ENCODE data around the gene SYT14.
"Not testable (repeated sequence)": the region's sequence is repeated elsewhere in the genome, so short reads cannot be mapped to it uniquely, and the experiment has no call there.

The SYT14 gene

DNA sequence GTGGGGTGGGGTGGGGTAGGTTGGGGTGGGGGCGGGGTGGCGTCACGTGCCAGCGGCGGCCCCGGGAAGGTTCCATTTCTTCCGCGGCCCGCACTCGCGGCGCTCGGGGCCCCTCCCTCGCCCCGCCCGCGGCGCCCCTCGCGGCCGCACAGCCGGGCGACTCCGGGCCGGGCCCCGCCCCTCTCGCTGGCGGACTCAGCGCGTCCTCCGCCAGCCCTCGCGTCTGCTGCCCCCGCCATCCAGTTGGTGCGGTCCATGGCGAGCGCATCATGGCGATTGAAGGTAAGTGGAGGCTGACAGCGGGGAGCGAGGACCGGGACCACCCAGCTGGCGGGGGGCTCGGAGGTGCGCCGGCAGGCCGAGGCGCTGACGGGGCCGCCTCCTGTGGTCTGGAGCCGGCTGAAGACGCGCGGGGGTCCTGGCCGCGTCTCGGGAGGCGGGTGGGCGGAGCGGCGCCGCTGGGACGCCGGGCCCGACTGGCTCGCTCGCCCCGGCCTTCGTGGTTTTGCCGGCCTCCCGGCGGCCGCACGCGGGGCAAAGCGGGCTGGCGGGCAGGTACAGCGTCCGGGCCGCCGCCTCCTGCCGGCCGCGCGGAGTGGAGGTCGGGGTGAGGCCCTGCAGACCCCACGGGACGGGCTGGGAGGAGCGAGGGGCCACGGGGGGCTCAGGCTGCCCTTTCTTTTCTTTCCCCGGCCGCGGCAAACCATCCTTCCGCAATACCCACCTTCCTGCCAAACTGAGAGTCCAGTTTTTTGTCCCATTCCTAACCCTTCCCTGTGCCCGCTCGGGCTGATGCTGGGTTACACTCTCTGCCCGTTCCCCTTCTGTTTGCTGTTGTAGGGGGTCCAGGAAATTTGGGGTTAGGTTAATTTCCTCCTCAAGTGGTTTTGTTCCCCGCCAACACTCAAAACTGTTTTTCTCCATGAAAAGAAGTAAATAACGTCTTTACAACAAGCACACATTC lies at the start of gene SYT14:
TSS of gene SYT14 (plus strand) at position 222 of the 964 bp plus-strand sequence. CDS start at position 270, 48 bp downstream.
- DNase-seq (ENCODE audit: extremely low read depth in 1 of 2, low read depth in 1 of 2): no peak

DNA sequence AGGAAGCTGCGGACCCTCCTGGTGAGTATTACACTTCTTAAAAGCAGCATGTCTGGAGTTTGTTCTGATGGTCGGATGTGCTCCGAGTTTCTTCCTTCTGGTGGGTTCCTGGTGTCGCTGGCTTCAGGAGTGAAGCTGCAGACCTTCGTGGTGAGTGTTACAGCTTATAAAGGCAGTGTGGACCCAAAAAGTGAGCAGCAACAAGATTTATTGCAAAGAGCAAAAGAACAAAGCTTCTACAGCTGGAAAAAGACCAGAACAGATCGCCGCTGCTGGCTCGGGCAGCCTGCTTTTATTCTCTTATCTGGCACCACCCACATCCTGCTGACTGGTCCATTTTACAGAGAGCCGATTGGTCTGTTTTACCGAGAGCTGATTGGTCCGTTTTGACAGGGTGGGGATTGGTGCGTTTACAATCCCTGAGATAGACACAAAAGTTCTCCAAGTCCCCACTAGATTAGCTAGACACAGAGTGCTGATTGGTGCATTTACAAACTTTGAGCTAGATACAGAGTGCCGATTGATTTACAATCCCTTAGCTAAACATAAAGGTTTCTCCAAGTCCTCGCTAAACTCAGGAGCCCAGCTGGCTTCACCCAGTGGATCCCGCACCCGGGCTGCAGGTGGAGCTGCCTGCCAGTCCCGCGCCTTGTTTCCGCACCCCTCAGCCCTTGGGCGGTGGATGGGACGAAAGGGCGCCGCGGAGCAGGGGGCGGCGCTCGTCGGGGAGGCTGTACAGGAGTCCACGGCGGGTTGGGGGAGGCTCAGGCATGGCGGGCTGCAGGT lies 49.5 kb upstream of the SYT14 start:
- not testable (repeated sequence) for DNase-seq (ENCODE audit: extremely low read depth in 1 of 2, low read depth in 1 of 2)

DNA sequence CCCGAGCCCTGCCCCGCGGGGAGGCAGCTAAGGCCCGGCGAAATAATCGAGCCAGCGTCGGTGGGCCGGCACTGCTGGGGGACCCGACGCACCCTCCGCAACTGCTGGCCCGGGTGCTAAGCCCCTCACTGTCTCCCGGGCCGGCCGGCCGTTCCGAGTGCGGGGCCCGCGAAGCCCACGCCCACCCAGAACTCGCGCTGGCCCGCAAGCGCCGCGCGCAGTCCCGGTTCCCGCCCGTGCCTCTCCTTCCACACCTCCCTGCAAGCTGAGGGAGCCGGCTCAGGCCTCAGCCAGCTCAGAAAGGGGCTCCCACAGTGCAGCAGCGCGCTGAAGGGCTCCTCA lies 49.0 kb upstream of the SYT14 start:
- no peak for DNase-seq (ENCODE audit: extremely low read depth in 1 of 2, low read depth in 1 of 2)

DNA sequence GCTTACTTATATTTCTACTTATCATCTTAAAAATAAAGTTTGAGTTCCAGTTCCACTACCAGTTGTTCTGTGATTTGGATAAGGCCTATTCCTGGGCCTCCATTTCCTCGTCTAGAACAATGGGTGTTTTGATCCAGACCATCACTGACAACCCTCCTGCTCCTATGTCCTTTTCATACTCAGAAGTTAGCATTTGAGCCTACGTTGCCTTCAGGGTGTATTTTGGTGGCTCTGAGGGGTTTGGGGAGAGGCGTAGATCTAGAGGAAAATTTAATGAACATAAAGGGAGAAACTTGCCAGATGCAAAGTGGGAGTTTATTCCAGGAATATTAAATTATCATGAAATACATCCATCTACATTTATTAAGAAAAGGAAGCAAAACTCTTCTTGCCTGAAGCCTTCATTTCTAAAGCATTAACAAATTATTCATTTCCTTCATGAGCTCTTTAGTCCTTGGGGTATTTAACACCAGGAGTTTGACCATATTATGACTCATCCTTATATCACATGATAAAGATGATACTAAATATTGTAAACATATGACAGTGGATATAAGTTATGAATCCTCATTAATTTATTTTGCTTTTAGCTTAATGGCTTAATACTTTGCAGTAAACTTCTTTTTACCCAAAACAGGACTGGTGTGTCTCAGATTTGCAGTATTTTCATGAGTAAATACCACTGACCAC lies 47.2 kb upstream of the SYT14 start:
- DNase-seq (ENCODE audit: extremely low read depth in 1 of 2, low read depth in 1 of 2): no peak

DNA sequence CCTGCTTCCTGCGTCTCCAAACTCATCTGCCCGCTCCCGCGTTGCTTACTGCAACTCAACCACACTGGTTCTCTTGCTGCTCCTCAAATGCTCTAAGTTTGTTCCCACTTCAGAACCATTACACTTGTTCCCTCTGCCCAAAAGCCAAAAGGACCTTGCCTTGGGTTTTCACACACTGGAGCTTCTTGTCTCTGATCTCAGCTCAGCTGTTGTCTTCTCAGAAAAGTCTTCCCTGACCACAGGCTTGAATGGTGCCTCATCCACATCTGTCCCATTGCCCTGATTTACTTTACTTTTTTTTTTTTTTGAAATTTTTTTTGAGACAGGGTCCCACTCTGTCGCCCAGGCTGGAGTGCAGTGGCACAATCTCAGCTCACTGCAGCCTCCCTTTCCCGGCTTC lies 44.3 kb upstream of the SYT14 start:
- DNase-seq (ENCODE audit: extremely low read depth in 1 of 2, low read depth in 1 of 2): no peak

DNA sequence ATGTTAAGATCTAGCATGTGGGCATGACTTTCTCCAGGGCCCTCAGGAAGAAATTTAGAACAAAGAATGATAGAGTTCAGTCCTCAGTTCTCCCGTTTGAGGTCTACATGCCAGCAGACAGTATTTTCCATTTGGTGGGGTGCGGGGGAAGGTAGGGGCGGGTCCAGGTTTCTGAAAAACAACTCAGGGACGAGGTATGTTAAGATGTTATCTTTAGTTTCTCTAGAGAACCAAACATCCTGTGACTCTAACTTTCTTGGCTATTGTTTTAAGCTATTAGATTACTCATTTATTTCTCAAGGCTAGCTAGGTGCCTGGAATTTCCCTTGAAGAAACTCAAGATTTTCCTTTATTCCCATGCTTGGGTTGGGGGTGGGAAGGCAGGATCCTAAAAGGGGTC lies 42.3 kb upstream of the SYT14 start:
- DNase-seq (ENCODE audit: extremely low read depth in 1 of 2, low read depth in 1 of 2): peak in 1 of 2 donors; percentile 5

DNA sequence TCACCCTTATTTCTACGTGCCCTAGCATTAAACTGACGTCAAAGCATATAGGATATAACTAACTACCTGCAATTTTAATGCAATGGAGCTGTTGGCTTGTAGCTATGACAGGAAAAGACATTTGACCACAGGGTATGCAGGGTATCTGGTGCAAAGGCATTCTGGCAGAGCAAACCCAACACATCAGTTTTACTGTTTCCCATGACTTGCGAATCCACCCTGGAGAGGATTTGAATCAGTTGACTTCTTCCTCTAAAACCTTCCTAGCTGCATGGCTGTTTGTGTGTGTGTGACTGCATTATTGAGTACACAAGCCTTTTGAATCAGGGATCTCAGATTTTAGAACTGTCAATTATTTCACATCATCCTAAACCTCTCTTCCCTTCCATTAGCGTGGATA lies 41.7 kb upstream of the SYT14 start:
- DNase-seq (ENCODE audit: extremely low read depth in 1 of 2, low read depth in 1 of 2): no peak

DNA sequence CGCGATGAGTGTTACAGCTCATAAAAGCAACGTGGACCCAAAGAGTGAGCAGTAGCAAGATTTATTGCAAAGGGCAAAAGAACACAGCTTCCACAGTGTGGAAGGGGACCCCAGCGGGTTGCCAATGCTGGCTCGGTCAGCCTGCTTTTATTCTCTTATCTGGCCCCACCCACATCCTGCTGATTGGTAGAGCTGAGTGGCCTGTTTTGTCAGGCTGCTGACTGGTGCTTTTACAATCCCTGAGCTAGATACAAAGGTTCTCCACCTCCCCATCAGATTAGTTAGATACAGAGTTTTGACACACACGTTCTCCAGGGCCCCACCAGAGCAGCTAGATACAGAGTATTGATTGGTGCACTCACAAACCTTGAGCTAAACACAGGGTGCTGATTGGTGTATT lies 39.7 kb upstream of the SYT14 start:
- DNase-seq (ENCODE audit: extremely low read depth in 1 of 2, low read depth in 1 of 2): not testable (repeated sequence)

DNA sequence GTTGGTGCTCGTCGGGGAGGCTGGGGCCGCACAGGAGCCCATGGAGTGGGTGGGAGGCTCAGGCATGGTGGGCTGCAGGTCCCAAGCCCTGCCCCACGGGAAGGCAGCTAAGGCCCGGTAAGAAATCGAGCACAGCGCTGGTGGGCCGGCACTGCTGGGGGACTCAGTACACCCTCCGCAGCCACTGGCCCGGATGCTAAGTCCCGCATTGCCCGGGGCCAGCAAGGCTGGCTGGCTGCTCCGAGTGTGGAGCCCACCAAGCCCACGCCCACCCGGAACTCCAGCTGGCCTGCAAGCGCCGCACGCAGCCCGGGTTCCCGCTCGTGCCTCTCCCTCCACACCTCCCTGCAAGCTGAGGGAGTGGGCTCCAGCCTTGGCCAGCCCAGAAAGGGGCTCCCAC lies 39.2 kb upstream of the SYT14 start:
- not testable (repeated sequence) for DNase-seq (ENCODE audit: extremely low read depth in 1 of 2, low read depth in 1 of 2)

DNA sequence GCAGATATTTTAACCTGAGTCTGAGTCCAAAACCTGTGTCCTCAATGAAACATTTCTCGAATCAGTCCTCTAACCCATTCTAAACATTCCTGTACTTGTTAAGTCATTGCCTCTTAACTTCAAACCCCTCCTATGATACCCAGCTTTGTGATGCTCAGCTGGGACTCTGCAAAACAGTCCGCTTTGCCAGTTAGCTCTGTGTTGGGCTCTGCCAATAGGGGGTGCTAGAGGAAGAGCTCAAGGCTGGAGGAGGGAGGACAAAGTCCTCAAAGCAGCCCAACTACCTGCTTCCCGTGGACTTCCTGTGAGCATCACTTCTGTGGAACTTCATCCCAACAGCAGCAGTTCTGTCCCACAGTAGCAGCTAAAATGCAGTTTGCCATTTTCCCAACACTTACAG lies 38.1 kb upstream of the SYT14 start:
- DNase-seq (ENCODE audit: extremely low read depth in 1 of 2, low read depth in 1 of 2): no peak

DNA sequence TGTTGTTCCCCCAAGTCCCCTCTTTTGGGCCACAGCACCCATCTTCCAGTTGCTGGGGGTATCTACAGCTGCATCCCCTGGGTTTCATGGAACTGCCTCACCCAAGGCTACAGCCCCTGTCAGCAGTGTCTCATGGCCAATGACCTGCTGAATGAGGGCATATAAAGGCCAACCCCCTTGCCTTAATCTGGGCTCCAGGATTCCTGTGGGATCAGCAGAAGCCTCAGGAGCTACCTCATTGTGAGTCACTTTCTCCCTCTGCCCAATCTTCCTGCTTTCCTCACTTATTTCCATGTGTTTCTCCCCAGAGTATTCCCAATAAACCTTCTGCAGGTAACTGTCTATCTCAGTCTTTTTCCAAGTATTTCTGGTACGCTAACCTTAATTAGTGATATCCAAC lies 37.3 kb upstream of the SYT14 start:
- no peak for DNase-seq (ENCODE audit: extremely low read depth in 1 of 2, low read depth in 1 of 2)

DNA sequence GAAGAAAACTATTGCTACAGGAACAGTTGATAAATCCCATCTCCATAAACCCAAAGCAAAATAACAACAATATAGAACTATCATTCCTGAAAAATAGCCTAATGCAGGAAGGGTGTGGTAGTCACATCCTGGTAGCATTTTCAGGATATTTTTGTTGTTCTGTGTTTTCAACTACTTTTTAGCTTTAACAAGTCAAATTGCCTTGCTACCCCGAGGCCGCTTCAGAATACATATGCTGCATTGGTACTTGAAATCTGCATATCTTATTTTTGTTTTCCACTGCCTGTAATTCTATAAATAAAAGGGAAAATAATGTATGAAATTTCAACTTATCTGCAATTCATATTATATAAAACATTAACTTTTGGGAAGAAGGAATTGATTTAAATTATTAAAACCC lies 36.8 kb upstream of the SYT14 start:
- DNase-seq (ENCODE audit: extremely low read depth in 1 of 2, low read depth in 1 of 2): no peak

DNA sequence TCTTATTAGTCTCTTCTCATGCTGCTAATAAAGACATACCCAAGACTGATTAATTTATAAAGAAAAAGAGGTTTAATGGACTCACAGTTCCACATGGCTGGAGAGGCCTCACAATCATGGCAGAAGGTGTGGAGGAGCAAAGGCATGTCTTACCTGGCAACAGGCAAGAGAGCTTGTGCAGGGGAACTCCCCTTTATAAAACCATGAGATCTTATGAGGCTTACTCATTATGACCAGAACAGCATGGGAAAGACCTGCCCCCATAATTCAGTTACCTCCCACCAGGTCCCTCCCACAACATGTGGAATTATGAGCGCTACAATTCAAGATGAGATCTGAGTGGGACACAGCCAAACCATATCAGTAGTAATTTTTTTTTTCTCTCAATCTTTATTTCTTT lies 33.2 kb upstream of the SYT14 start:
- not testable (repeated sequence) for DNase-seq (ENCODE audit: extremely low read depth in 1 of 2, low read depth in 1 of 2)

DNA sequence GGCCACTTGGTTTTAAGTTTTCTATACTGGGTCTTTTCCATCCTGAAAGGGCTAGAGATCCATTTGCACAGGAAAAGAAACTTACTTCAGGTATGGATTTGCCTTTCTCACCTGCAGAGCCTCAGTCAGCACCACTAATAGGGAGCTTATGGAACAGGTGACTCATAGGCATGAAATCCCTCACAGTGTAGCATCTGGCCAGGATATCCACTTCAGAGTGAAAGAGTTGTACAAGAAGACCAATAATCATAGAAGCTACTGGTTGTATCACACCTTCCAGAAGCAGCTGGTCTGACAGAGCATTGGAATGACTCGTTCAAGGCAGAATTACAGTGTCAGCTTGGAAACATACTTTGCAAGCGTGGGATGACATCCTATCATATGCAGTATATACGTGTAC lies 26.3 kb upstream of the SYT14 start:
- no peak for DNase-seq (ENCODE audit: extremely low read depth in 1 of 2, low read depth in 1 of 2)

DNA sequence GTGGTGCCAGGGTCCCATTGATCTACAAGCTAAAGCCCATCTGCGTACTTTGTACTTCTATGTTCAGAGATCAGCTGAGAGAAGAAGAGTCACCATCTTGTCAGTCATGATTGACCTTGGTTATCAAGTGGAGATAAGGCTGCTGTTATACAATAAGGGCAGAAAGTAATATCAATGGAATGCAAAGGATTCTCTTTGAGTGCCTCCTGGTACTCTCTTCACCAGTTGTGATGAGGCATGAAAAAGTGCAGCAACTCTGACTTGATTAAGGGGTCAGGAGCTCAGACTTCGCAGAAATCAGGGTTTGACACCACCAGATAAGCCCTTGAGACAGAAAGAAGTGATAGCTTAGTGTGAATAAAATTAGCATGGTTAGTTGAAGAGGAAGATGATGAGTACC lies 25.7 kb upstream of the SYT14 start:
- DNase-seq (ENCODE audit: extremely low read depth in 1 of 2, low read depth in 1 of 2): no peak

DNA sequence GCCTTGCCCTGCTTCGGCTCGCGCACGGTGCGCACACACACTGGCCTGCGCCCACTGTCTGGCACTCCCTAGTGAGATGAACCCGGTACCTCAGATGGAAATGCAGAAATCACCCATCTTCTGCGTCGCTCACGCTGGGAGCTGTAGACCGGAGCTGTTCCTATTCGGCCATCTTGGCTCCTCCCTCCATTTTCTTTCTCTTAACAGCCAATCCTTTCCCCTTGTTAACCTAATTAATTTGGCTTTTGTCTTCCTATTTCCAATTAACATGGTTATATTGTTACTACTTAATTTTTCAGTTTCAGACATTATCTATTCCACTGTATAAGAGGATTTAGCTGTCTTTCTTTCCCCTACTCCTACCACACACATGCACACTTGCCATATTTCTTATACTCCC lies 18.4 kb upstream of the SYT14 start:
- DNase-seq (ENCODE audit: extremely low read depth in 1 of 2, low read depth in 1 of 2): not testable (repeated sequence)

DNA sequence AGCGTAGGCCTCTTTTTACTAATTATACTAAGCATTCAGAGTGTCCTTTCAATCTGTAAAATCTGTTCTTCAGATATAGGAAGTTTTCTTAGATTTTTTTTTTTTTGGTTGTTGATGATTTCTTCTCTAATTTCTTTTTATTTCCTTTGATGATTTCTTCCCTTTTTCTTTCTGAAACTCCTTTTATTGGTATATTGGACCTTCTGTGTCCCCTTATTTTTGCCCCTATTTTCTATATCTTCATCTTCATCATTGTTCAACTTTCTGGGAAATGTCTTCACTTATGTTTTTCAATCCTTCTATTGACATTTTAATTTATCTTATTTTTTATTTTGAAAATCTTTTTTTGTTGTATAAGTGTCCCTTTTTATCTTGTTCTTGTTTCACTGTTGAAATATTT lies 17.2 kb upstream of the SYT14 start:
- no peak for DNase-seq (ENCODE audit: extremely low read depth in 1 of 2, low read depth in 1 of 2)

DNA sequence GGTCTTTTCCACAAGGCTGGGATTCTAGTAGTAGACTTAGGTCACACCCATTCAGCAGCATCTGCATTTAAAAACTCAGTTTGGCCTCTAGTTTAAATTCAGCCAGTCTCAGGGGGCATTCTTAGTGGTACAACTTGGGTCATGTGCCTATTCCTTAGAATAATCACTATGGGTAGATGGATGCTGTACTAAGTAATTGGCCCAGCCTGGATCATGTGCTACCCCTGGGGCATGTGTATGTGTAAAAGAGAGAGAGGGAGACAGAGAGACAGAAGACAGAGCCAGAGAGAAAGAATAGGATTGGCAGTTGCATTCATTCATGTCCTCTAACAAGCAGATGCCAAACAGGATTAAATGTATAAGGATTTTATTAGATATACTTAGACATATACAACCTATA lies 13.6 kb upstream of the SYT14 start:
- DNase-seq (ENCODE audit: extremely low read depth in 1 of 2, low read depth in 1 of 2): no peak

DNA sequence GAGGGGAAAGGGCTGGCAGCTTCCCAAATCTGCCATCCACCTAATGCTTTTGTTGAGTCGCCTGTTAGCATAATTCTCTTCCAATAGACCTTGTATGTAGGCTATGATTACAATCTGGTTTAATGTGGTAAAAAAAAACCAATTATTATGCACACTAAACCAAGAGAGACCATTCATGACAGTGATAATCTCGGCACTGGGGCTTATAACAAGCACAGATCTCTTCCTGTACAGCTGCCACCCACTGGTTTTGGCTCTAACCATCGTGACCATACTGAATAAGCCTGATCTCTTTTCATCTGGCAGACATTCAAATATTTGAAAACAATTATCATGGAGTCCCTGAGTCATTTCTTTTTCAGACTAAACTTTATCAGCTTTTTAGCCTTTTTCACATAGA lies 12.0 kb upstream of the SYT14 start:
- no peak for DNase-seq (ENCODE audit: extremely low read depth in 1 of 2, low read depth in 1 of 2)

DNA sequence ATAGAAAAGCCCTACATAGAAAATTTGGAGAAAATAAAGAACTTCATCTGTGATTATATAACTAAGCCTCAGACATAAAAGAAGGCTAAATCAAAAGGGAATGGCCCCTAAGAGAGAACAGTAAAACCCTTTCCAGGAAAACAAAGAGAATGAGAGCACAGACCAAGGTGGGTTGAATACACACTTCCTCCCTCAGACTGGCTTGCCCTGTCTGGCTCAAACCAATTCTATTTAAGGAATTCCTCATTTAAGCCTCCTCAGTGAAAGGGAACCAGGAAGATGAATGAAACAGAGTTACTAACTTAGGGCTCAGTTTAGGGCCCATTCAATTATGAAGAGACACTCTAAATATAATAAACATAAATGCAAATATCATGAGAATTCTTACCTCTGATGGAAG lies 10.6 kb upstream of the SYT14 start:
- DNase-seq (ENCODE audit: extremely low read depth in 1 of 2, low read depth in 1 of 2): no peak

DNA sequence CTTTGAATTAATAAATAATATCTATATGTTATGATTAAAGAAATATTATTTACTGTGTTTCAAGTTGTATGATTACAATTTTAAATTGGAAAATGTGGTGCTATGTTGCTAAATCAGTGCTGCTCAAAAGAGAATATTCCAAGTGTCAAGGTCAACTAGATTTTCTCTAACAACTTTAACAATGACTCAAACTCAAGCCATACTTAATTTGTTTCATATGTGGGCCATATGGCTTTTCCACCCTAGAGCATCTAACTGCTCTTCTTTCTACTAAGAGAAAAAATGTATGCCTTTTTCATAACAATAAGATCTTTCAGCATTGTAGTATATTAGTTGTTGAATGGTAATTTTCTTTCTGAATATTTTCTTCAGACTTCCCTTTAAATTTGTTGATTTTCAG lies 8.3 kb upstream of the SYT14 start:
- DNase-seq (ENCODE audit: extremely low read depth in 1 of 2, low read depth in 1 of 2): no peak

DNA sequence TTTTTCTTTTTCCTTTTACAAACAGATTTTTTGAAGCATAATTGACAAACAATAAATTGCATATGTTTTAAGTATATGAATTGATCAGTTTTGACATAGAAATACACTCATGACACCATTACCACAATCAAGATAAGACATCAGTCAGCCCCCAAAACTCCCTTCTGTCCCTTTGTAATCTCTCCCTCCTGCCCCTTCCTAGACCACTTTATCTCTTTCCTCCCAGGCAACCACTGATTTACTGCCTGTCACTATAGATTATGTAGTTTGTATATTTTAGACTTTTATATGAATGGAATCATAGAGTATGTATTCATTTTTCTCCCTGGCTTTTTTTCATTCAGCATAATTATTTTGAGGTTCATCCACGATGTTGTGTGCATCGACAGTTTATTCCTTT lies 6.9 kb upstream of the SYT14 start:
- no peak for DNase-seq (ENCODE audit: extremely low read depth in 1 of 2, low read depth in 1 of 2)

Measured in stimulated activated CD8-positive, alpha-beta memory T cell treated with anti-CD3 and anti-CD28 coated beads, Interleukin-7, amount 100 ng/mL, for 48 hours (primary cell).